ENCODE results near the gene ATP1A2. TPM values are rescaled to one million over a fixed set of nuclear protein-coding genes. Genes with fewer than 3 reads are reported as not detected.

Gene ATP1A2
- total RNA-seq, 3 donors from 2014 or later = 2.6 to 124 (median 4.0) TPM

- Histone ChIP-seq H3K9me3 (no peaks in the 10 kb centered on the region), H3K4me1 (ENCODE audit: low read depth) (no peaks in the 10 kb centered on the region), H3K36me3 (ENCODE audit: low read depth) (no peaks in the 10 kb centered on the region), H3K4me3 (no peak overlapping the region)
- ATAC-seq = no peak
- no peak for DNase-seq
- intact Hi-C loops (cut with DNase I, micrococcal nuclease) = no loop called here
- no peak for TF ChIP-seq CTCF (IDR thresholded peaks at IDR 0.05)
Observed at GRCh38 chr1:160187407-160187806, 71.8 kb downstream of the ATP1A2 start.

GRCh38 chr1:160188341-160188740 is 72.8 kb downstream of the ATP1A2 start:
- no peak overlapping the region for H3K4me3 ChIP-seq
- no peaks in the 10 kb centered on the region for H3K9me3 ChIP-seq
- no peak for ATAC-seq
- intact Hi-C loops (cut with DNase I, micrococcal nuclease) = no loop called here
- DNase-seq = no peak
- H3K4me1 ChIP-seq (ENCODE audit: low read depth) = peaks cover 6% of the 10 kb centered on the region
- no peak for TF ChIP-seq CTCF (IDR thresholded peaks at IDR 0.05)
- no peaks in the 10 kb centered on the region for H3K36me3 ChIP-seq (ENCODE audit: low read depth)

GRCh38 chr1:160189649-160190625 is 74.4 kb downstream of the ATP1A2 start, which contains the start of gene CASQ1:
CASQ1 (plus strand) TSS chr1:160190575; CDS start chr1:160190752, 177 bp downstream.
- Histone ChIP-seq H3K4me3 (no peak within 1 kb of the TSS), H3K36me3 (ENCODE audit: low read depth) (no peaks in the 10 kb centered on the region), H3K9me3 (no peaks in the 10 kb centered on the region), H3K4me1 (ENCODE audit: low read depth) (peaks cover 8% of the 10 kb centered on the region)
- intact Hi-C loops (cut with DNase I, micrococcal nuclease) = no loop called here
- no peak for ATAC-seq
- TF ChIP-seq CTCF (IDR thresholded peaks at IDR 0.05) = no peak
- DNase-seq = peak in 1 of 3 donors; percentile 14

GRCh38 chr1:160191756-160192155 is 76.2 kb downstream of the ATP1A2 start:
- ATAC-seq (no peak), DNase-seq (no peak)
- Histone ChIP-seq H3K4me1 (ENCODE audit: low read depth) (peaks cover 8% of the 10 kb centered on the region), H3K4me3 (no peak overlapping the region), H3K36me3 (ENCODE audit: low read depth) (no peaks in the 10 kb centered on the region), H3K9me3 (no peaks in the 10 kb centered on the region)
- intact Hi-C loops (cut with DNase I, micrococcal nuclease) = no loop called here
- TF ChIP-seq CTCF (IDR thresholded peaks at IDR 0.05) = no peak

GRCh38 chr1:160192234-160192633 is 76.7 kb downstream of the ATP1A2 start:
- no peak for ATAC-seq
- H3K4me3 ChIP-seq = no peak overlapping the region
- TF ChIP-seq CTCF (IDR thresholded peaks at IDR 0.05) = no peak
- intact Hi-C loops (cut with DNase I, micrococcal nuclease) = no loop called here
- no peaks in the 10 kb centered on the region for H3K9me3 ChIP-seq
- peaks cover 8% of the 10 kb centered on the region for H3K4me1 ChIP-seq (ENCODE audit: low read depth)
- DNase-seq = no peak
- no peaks in the 10 kb centered on the region for H3K36me3 ChIP-seq (ENCODE audit: low read depth)

Other genes with a start within 250 kb of the ATP1A2 start
- under 1 TPM in 2 of 3 donors, not detected in 1; 0.36 to 0.57 TPM for gene CFAP45, start 215.6 kb upstream of the ATP1A2 start, total RNA-seq
- gene TAGLN2, start 190.3 kb upstream of the ATP1A2 start, total RNA-seq = 100 to 1,000 TPM; 137 to 296 (median 264) TPM
- gene IGSF9, start 170.1 kb upstream of the ATP1A2 start, total RNA-seq = 10 to 100 TPM; 21.5 to 70.8 (median 25.9) TPM
- gene SLAMF9, start 161.5 kb upstream of the ATP1A2 start, total RNA-seq = not detected
- 1 to 10 TPM; 5.0 to 6.3 (median 5.9) TPM for gene PIGM, start 83.8 kb upstream of the ATP1A2 start, total RNA-seq
- gene KCNJ10, start 45.6 kb upstream of the ATP1A2 start, total RNA-seq = under 1 TPM; 0.23 to 0.73 (median 0.27) TPM
- under 1 TPM in 1 of 3 donors, not detected in 2; 0.47 TPM for gene KCNJ9, start 34.2 kb upstream of the ATP1A2 start, total RNA-seq
- gene IGSF8, start 17.1 kb upstream of the ATP1A2 start, total RNA-seq = 10 to 100 TPM; 38.3 to 65.0 (median 39.1) TPM
- gene ATP1A4, start 35.8 kb downstream of the ATP1A2 start, total RNA-seq = under 1 TPM in 1 of 3 donors, not detected in 2; 0.16 TPM
- gene CASQ1, start 74.8 kb downstream of the ATP1A2 start, total RNA-seq = under 1 TPM in 2 of 3 donors, not detected in 1; 0.34 to 0.82 TPM
- gene PEA15, start 89.6 kb downstream of the ATP1A2 start, total RNA-seq = 100 to 1,000 TPM in 1 of 3 donors, 10 to 100 TPM in 2; 31.6 to 125 (median 36.6) TPM
- gene DCAF8, start 146.8 kb downstream of the ATP1A2 start, total RNA-seq = 100 to 1,000 TPM in 2 of 3 donors, 10 to 100 TPM in 1; 96.7 to 146 (median 123) TPM
- 10 to 100 TPM; 53.7 to 82.0 (median 76.3) TPM for gene PEX19, start 169.4 kb downstream of the ATP1A2 start, total RNA-seq
- 100 to 1,000 TPM; 141 to 165 (median 151) TPM for gene COPA, start 227.5 kb downstream of the ATP1A2 start, total RNA-seq
- gene NCSTN, start 227.6 kb downstream of the ATP1A2 start, total RNA-seq = 100 to 1,000 TPM in 1 of 3 donors, 10 to 100 TPM in 2; 70.4 to 104 (median 95.8) TPM

All from mucosa of descending colon (tissue), 3 donors.